ENCODE results near the gene BID. TPM values are rescaled to one million over a fixed set of nuclear protein-coding genes. Genes with fewer than 3 reads are reported as not detected.

BID gene
- total and polyA plus RNA-seq, 2 donors from 2014 or later = 10.6 to 12.5 TPM

- no peak overlapping the region for H3K27ac ChIP-seq (ENCODE audit: low read depth in 2 of 2, low read length in 2 of 2)
- TF ChIP-seq CTCF (IDR thresholded peaks at IDR 0.05; ENCODE audit: borderline replicate concordance, extremely low read depth, insufficient read depth) = no peak
- no peak overlapping the region for H3K9ac ChIP-seq (ENCODE audit: low read length in 3 of 3)
- DNase-seq = no peak
- H3K27me3 ChIP-seq (ENCODE audit: control insufficient read depth, insufficient read depth, low read length) = no peaks in the 10 kb centered on the region
- FAIRE-seq = no peak
- no peak overlapping the region for H3K4me3 ChIP-seq (ENCODE audit: low read length in 3 of 3)
- no peaks in the 10 kb centered on the region for H3K36me3 ChIP-seq (ENCODE audit: control insufficient read depth in 2 of 3, insufficient read depth in 3 of 3, low read length in 3 of 3)
- intact Hi-C loops (cut with DNase I) = no loop called here
- no peaks in the 10 kb centered on the region for H3K9me3 ChIP-seq (ENCODE audit: control insufficient read depth in 2 of 3, insufficient read depth in 1 of 3, low read length in 3 of 3)
- no peaks in the 10 kb centered on the region for H3K4me1 ChIP-seq (ENCODE audit: control insufficient read depth in 2 of 3, insufficient read depth in 2 of 3, low read depth in 1 of 3, low read length in 3 of 3)
These were observed 22.7 kb downstream of the BID start for GRCh38 chr22:17751596-17751995.

GRCh38 chr22:17749605-17750395 is 24.5 kb downstream of the BID start:
- DNase-seq = peak in 2 of 5 donors; percentile 25 to 36
- Histone ChIP-seq H3K4me1 (ENCODE audit: control insufficient read depth in 2 of 3, insufficient read depth in 2 of 3, low read depth in 1 of 3, low read length in 3 of 3) (no peaks in the 10 kb centered on the region), H3K4me3 (ENCODE audit: low read length in 3 of 3) (no peak overlapping the region), H3K27me3 (ENCODE audit: control insufficient read depth, insufficient read depth, low read length) (no peaks in the 10 kb centered on the region), H3K9me3 (ENCODE audit: control insufficient read depth in 2 of 3, insufficient read depth in 1 of 3, low read length in 3 of 3) (no peaks in the 10 kb centered on the region), H3K9ac (ENCODE audit: low read length in 3 of 3) (no peak overlapping the region), H3K36me3 (ENCODE audit: control insufficient read depth in 2 of 3, insufficient read depth in 3 of 3, low read length in 3 of 3) (no peaks in the 10 kb centered on the region), H3K27ac (ENCODE audit: low read depth in 2 of 2, low read length in 2 of 2) (no peak overlapping the region)
- no peak for TF ChIP-seq CTCF (IDR thresholded peaks at IDR 0.05; ENCODE audit: borderline replicate concordance, extremely low read depth, insufficient read depth)
- intact Hi-C loops (cut with DNase I) = no loop called here
- no peak for FAIRE-seq

GRCh38 chr22:17748555-17749353 is 25.5 kb downstream of the BID start:
- FAIRE-seq = no peak

More at GRCh38 chr22:17748555-17749353, 25.5 kb downstream of the BID start:
- no peak overlapping the region for H3K9ac ChIP-seq (ENCODE audit: low read length in 3 of 3)
- TF ChIP-seq CTCF (IDR thresholded peaks at IDR 0.05; ENCODE audit: borderline replicate concordance, extremely low read depth, insufficient read depth) = peak; percentile 27
- no peaks in the 10 kb centered on the region for H3K9me3 ChIP-seq (ENCODE audit: control insufficient read depth in 2 of 3, insufficient read depth in 1 of 3, low read length in 3 of 3)
- H3K4me1 ChIP-seq (ENCODE audit: control insufficient read depth in 2 of 3, insufficient read depth in 2 of 3, low read depth in 1 of 3, low read length in 3 of 3) = no peaks in the 10 kb centered on the region
- H3K27me3 ChIP-seq (ENCODE audit: control insufficient read depth, insufficient read depth, low read length) = no peaks in the 10 kb centered on the region
- DNase-seq = peak in 2 of 5 donors; percentile 52 to 56
- H3K36me3 ChIP-seq (ENCODE audit: control insufficient read depth in 2 of 3, insufficient read depth in 3 of 3, low read length in 3 of 3) = no peaks in the 10 kb centered on the region
- intact Hi-C loops (cut with DNase I) = no loop called here
- H3K27ac ChIP-seq (ENCODE audit: low read depth in 2 of 2, low read length in 2 of 2) = no peak overlapping the region
- no peak overlapping the region for H3K4me3 ChIP-seq (ENCODE audit: low read length in 3 of 3)
